Glutamatergic neuron (in vitro differentiated cells): ENCODE results near the gene PGAP3. TPM values are rescaled to one million over a fixed set of nuclear protein-coding genes. Genes with fewer than 3 reads are reported as not detected.

Source experiments
- DNase-seq: peaks from one replicate; pipeline ENCODE4 v3.0.0; 2022
- H3K27ac Mint-ChIP-seq: one replicate; pipeline ENCODE4 v1.8.0; 2020; ENCODE audit warnings: mild to moderate bottlenecking, mixed read lengths, inconsistent platforms; ENCODE audit not compliant: unreplicated experiment
- H3K27me3 Mint-ChIP-seq: one replicate; pipeline ENCODE4 v1.8.0; 2020; ENCODE audit warnings: mild to moderate bottlenecking, moderate library complexity, mixed read lengths, inconsistent platforms; ENCODE audit not compliant: unreplicated experiment
- H3K36me3 Mint-ChIP-seq: one replicate; pipeline ENCODE4 v1.8.0; 2020; ENCODE audit warnings: mild to moderate bottlenecking, mixed read lengths, inconsistent platforms; ENCODE audit not compliant: unreplicated experiment
- H3K4me1 Mint-ChIP-seq: one replicate; pipeline ENCODE4 v1.8.0; 2020; ENCODE audit warnings: mild to moderate bottlenecking, low read depth, mixed read lengths, inconsistent platforms; ENCODE audit not compliant: unreplicated experiment
- H3K4me3 Mint-ChIP-seq: one replicate; pipeline ENCODE4 v1.8.0; 2020; ENCODE audit warnings: mild to moderate bottlenecking, mixed read lengths, inconsistent platforms; ENCODE audit not compliant: unreplicated experiment
- H3K9me3 Mint-ChIP-seq: one replicate; pipeline ENCODE4 v1.8.0; 2020; ENCODE audit warnings: mild to moderate bottlenecking, moderate library complexity, mixed read lengths, inconsistent platforms; ENCODE audit not compliant: unreplicated experiment
- CTCF ChIP-seq: fragments of 200-600 bp; sonication (generic); IDR thresholded peaks from one replicate; pipeline ENCODE4 v1.5.0; 2021; ENCODE audit not compliant: partially characterized antibody, unreplicated experiment
- total RNA-seq: library from RNA; stranded (reverse); fragmentation: NEBNext Ultra II Directional; extraction: Animal tissue kit (Norgen Biotek cat#: 25700); gene quantifications from one replicate; pipeline ENCODE4 v1.2.1, GENCODE V29; 2021; ENCODE audit not compliant: unreplicated experiment

PGAP3 gene
- total RNA-seq, 1 donor from 2014 or later: 10.7 TPM

DNA sequence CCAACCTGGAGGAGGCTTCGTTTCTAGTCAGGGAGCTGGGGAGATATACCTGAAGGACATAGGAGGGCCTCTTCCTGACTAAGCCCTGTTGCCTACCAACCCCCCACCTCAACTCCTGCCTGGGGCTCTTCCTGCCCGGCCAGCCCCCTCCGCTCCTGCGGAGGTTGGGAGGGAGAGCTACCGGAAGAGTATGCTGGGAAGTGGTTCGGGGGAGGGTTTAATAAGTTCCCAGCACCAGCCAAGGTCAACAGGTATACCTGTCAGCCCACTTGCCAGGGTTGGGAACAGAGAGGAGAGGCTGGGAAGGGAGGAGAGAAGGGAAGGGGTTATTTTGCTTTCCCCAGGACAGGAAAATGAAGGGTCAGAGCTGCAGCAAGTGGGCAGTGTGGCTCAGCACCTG, 56.5 kb downstream of the PGAP3 start:
- Mint-ChIP-seq H3K27ac (no peak overlapping the region), H3K27me3 (peaks cover 9% of the 10 kb centered on the region), H3K4me1 (peaks cover 3% of the 10 kb centered on the region), H3K9me3 (peaks cover 7% of the 10 kb centered on the region), H3K4me3 (no peak overlapping the region), H3K36me3 (no peaks in the 10 kb centered on the region)
- TF ChIP-seq CTCF: no peak
- DNase-seq: no peak

GRCh38 chr17:39629898-39630297, 58.0 kb downstream of the PGAP3 start:
- no peak overlapping the region for H3K4me3 Mint-ChIP-seq

GRCh38 chr17:39629494-39629880, 58.4 kb downstream of the PGAP3 start:
- Mint-ChIP-seq H3K4me3 (no peak overlapping the region), H3K9me3 (peaks cover 5% of the 10 kb centered on the region), H3K27me3 (peaks cover 17% of the 10 kb centered on the region)

More at GRCh38 chr17:39629898-39630297, 58.0 kb downstream of the PGAP3 start:
- H3K9me3 Mint-ChIP-seq: peaks cover 5% of the 10 kb centered on the region
- H3K27ac Mint-ChIP-seq: no peak overlapping the region
- TF ChIP-seq CTCF: no peak
- H3K36me3 Mint-ChIP-seq: no peaks in the 10 kb centered on the region
- peaks cover 15% of the 10 kb centered on the region for H3K27me3 Mint-ChIP-seq
- peaks cover 2% of the 10 kb centered on the region for H3K4me1 Mint-ChIP-seq
- no peak for DNase-seq

DNA sequence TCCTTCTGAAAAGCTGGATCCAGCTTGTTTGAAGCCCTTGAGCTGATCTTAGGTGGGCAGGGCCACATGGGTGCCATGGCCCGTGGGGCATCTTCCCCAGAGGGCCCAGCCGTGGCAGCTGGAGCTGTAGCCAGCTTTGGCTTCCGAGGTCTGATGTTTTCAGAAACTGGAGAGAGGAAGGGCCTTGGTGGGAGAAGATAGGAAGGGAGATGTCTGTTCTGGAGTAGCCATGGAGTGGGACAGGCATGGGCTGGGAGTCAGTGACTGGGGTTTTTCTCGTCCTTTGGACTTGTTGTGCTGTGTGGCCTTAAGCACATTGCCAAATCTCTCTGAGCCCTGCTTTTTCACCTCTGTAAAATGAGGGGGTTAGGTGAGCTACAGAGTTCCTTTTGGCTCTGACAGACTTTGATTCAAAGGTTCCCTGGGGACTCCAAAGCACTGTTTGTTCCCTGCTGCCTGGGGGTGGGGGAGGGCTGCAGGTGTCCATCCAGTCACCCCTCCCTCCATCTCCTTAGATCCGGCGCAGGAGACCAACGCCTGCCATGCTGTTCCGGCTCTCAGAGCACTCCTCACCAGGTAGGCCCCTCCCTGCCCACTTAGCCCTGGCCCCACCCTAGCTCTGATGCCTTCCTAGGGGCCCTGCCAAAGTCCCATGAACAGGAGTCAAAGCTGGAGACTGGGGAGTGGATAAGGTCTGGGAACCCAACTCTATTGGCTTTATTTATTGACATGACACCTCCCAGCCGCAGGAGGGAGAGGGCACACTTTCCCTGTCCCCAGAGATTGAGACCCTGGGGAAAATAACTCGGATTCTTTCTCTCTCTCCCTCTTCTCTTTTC, 59.0 kb downstream of the PGAP3 start:
- no peak for DNase-seq
- H3K27ac Mint-ChIP-seq: no peak overlapping the region
- no peak for TF ChIP-seq CTCF
- H3K36me3 Mint-ChIP-seq: no peaks in the 10 kb centered on the region
- peaks cover 2% of the 10 kb centered on the region for H3K4me1 Mint-ChIP-seq
- peaks cover 17% of the 10 kb centered on the region for H3K27me3 Mint-ChIP-seq
- H3K9me3 Mint-ChIP-seq: peaks cover 4% of the 10 kb centered on the region
- H3K4me3 Mint-ChIP-seq: no peak overlapping the region

More at GRCh38 chr17:39629494-39629880, 58.4 kb downstream of the PGAP3 start:
- Mint-ChIP-seq H3K36me3 (no peaks in the 10 kb centered on the region), H3K27ac (no peak overlapping the region), H3K4me1 (peaks cover 2% of the 10 kb centered on the region)
- no peak for DNase-seq
- TF ChIP-seq CTCF: no peak
